PFSK-1 (cell line): Measurements from ENCODE around the gene RNF141.

Source experiments
- FOXP2 ChIP-seq: optimal IDR thresholded peaks from 2 replicates; pipeline ENCODE3; 2011; ENCODE audit warnings: borderline replicate concordance, control low read depth, inconsistent platforms; ENCODE audit not compliant: insufficient read depth; ENCODE audit errors: extremely low read length, extremely low read depth
- POLR2AphosphoS5 ChIP-seq: IDR thresholded peaks from 2 replicates; pipeline ENCODE4 v1.6.1; 2012; ENCODE audit warnings: low read depth, mild to moderate bottlenecking, control low read depth, low read length, moderate library complexity
- REST ChIP-seq, 2 experiments: IDR thresholded peaks; 2 replicates each; pipeline versions ENCODE4 v1.6.1 to v1.8.0; 2011 to 2012; ENCODE audit warnings: low read depth in 2 of 2, low read length in 2 of 2, control low read depth in 1 of 2, inconsistent platforms in 1 of 2, mild to moderate bottlenecking in 1 of 2, moderate library complexity in 1 of 2; ENCODE audit not compliant: insufficient read depth in 1 of 2
- SIN3A ChIP-seq: IDR thresholded peaks from 2 replicates; pipeline ENCODE4 v1.6.1; 2012; ENCODE audit warnings: mild to moderate bottlenecking, low read length, moderate library complexity, borderline replicate concordance; ENCODE audit not compliant: insufficient read depth
- TAF1 ChIP-seq: IDR thresholded peaks from 2 replicates; pipeline ENCODE4 v1.6.1; 2012; ENCODE audit warnings: low read length, control low read depth, borderline replicate concordance; ENCODE audit not compliant: insufficient read depth

Gene RNF141

GRCh38 chr11:10485646-10486045 is 55.3 kb downstream of the RNF141 start:
- no peak for TF ChIP-seq TAF1
- no peak for TF ChIP-seq FOXP2
- no peak for TF ChIP-seq REST (IDR thresholded peaks at IDR 0.05; ENCODE audit: insufficient read depth in 1 of 2, low read depth in 2 of 2, low read length in 2 of 2)
- TF ChIP-seq POLR2AphosphoS5, result no peak
- no peak for TF ChIP-seq SIN3A

- TF ChIP-seq TAF1, result no peak
- no peak for TF ChIP-seq FOXP2
- no peak for TF ChIP-seq SIN3A
- TF ChIP-seq REST (IDR thresholded peaks at IDR 0.05; ENCODE audit: insufficient read depth in 1 of 2, low read depth in 2 of 2, low read length in 2 of 2), result no peak
- no peak for TF ChIP-seq POLR2AphosphoS5
Measured at GRCh38 chr11:10484461-10485180, 56.4 kb downstream of the RNF141 start.

- no peak for TF ChIP-seq TAF1
- TF ChIP-seq SIN3A, result no peak
- no peak for TF ChIP-seq FOXP2
- no peak for TF ChIP-seq REST (IDR thresholded peaks at IDR 0.05; ENCODE audit: insufficient read depth in 1 of 2, low read depth in 2 of 2, low read length in 2 of 2)
- no peak for TF ChIP-seq POLR2AphosphoS5
Measured at GRCh38 chr11:10483584-10483983, 57.4 kb downstream of the RNF141 start.

GRCh38 chr11:10483174-10483573 is 57.8 kb downstream of the RNF141 start:
- TF ChIP-seq SIN3A (no peak), POLR2AphosphoS5 (no peak), FOXP2 (no peak), TAF1 (no peak), REST (IDR thresholded peaks at IDR 0.05; ENCODE audit: insufficient read depth in 1 of 2, low read depth in 2 of 2, low read length in 2 of 2) (no peak)
